ENCODE measurements around the gene SLC15A3. TPM values are rescaled to one million over a fixed set of nuclear protein-coding genes. Genes with fewer than 3 reads are reported as not detected.

The SLC15A3 gene
- total RNA-seq, 2 donors from 2014 or later = 2.0 to 6.2 TPM

DNA sequence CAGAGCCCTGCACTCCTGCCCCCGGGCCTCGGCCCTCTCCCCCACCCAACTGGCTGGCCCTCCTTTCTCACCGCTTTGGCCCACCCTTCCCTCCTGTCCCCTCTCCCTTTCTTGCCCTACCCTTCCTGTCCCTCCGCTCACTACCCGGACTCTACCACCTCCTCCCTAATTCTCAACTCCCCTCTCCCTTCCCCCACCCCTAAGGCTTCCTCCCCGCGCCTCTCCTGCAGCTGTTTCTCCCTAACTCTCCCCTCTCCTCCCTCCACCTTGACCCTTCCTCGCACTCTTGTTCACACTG, 421 bp downstream of the SLC15A3 start:
- ATAC-seq (no peak), DNase-seq (no peak)
- H3K4me1 ChIP-seq = no peaks in the 10 kb centered on the region
- H3K27me3 ChIP-seq = peaks cover 0 to 5% of the 10 kb centered on the region in 2 donors
- peak overlapping the region in 3 of 4 donors; percentile 62 to 80 (median 62) for H3K27ac ChIP-seq
- no peaks in the 10 kb centered on the region for H3K36me3 ChIP-seq (replicated peaks in 1 of 2; ENCODE audit: insufficient read depth in 1 of 2, low read depth in 2 of 2)
- TF ChIP-seq POLR2A (IDR thresholded peaks at IDR 0.05) = no peak
- TF ChIP-seq, protein P1, sequence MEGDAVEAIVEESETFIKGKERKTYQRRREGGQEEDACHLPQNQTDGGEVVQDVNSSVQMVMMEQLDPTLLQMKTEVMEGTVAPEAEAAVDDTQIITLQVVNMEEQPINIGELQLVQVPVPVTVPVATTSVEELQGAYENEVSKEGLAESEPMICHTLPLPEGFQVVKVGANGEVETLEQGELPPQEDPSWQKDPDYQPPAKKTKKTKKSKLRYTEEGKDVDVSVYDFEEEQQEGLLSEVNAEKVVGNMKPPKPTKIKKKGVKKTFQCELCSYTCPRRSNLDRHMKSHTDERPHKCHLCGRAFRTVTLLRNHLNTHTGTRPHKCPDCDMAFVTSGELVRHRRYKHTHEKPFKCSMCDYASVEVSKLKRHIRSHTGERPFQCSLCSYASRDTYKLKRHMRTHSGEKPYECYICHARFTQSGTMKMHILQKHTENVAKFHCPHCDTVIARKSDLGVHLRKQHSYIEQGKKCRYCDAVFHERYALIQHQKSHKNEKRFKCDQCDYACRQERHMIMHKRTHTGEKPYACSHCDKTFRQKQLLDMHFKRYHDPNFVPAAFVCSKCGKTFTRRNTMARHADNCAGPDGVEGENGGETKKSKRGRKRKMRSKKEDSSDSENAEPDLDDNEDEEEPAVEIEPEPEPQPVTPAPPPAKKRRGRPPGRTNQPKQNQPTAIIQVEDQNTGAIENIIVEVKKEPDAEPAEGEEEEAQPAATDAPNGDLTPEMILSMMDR (IDR thresholded peaks at IDR 0.05) = no peak
- no peak overlapping the region for H3K4me3 ChIP-seq
- intact Hi-C loops (cut with DNase I) = no loop called here
- WGBS, 2 donors = 32 to 47% methylated on average over 6 to 8 of the region's 8 CpGs
- no peaks in the 10 kb centered on the region for H3K9me3 ChIP-seq

DNA sequence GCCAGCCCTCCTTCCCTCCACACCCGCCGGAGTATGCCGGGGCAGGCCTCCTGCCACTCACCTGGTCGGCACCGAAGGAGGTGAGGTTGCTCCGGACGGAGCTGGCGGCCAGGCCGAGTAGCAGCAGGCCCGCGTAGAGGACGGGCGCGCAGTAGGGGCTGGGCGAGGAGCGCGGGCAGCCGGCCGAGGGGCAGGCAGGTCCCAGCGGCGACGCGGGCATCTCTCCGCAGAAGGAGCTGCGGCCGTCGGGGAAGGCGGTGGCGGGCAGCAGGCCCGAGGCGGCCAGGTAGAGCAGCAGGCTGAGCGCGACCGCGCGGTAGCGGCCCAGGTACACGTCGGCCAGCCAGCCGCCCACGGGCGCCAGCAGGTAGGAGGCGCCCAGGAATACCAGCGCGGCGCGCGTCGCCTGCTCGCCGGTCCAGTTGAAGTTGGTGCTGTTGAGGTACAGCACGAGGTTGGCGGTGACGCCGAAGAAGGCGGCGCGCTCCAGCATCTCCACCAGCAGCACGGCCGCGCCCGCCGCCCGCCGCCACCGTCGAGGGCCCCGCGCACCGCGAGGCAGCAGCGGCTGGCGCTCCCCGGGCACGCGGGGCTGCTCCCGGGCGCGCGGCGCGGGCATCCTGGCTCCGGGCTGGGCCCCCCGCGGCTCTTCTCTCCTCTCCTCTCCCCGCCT, 907 bp downstream of the SLC15A3 start:
- peaks cover 0 to 5% of the 10 kb centered on the region in 2 donors for H3K27me3 ChIP-seq
- no peak for ATAC-seq
- no peak for TF ChIP-seq POLR2A (IDR thresholded peaks at IDR 0.05)
- TF ChIP-seq, protein P1 (IDR thresholded peaks at IDR 0.05) = no peak
- H3K9me3 ChIP-seq = no peaks in the 10 kb centered on the region
- peak overlapping the region in 2 of 4 donors; percentile 62 to 80 for H3K27ac ChIP-seq
- no peak for DNase-seq
- no peaks in the 10 kb centered on the region for H3K4me1 ChIP-seq
- no peak overlapping the region for H3K4me3 ChIP-seq
- H3K36me3 ChIP-seq (replicated peaks in 1 of 2; ENCODE audit: insufficient read depth in 1 of 2, low read depth in 2 of 2) = no peaks in the 10 kb centered on the region
- intact Hi-C loops (cut with DNase I) = no loop called here
- WGBS, 2 donors = 21 to 31% methylated on average over 14 to 49 of the region's 86 CpGs

DNA sequence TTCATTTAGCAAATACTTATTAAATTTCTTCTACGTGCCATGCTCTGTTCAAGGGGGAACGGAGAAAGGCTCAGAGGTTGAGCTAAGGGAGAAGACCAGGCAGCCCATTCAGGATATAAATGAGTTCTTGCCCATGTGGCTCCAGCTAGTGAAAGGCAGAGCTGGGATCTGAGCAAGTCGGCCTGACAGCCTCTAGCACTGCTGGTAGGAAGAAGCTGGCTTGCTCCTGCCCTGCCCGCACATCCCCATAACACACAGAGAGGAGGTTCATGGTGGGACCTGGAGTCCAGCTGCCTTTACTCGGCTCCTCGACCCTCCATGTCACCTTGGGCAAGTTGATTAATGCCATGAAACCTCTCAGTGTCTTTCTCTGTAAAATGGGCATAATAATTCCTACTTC, 2.0 kb downstream of the SLC15A3 start:
- peaks cover 0 to 5% of the 10 kb centered on the region in 2 donors for H3K27me3 ChIP-seq
- no peak overlapping the region for H3K27ac ChIP-seq
- 70 to 83% methylated on average over 6 of the region's 6 CpGs for WGBS, 2 donors
- no peaks in the 10 kb centered on the region for H3K36me3 ChIP-seq (replicated peaks in 1 of 2; ENCODE audit: insufficient read depth in 1 of 2, low read depth in 2 of 2)
- TF ChIP-seq, protein P1 (IDR thresholded peaks at IDR 0.05) = no peak
- TF ChIP-seq POLR2A (IDR thresholded peaks at IDR 0.05) = no peak
- intact Hi-C loops (cut with DNase I) = no loop called here
- ATAC-seq (no peak), DNase-seq (no peak)
- H3K4me3 ChIP-seq = no peak overlapping the region
- H3K4me1 ChIP-seq = no peaks in the 10 kb centered on the region
- no peaks in the 10 kb centered on the region for H3K9me3 ChIP-seq

DNA sequence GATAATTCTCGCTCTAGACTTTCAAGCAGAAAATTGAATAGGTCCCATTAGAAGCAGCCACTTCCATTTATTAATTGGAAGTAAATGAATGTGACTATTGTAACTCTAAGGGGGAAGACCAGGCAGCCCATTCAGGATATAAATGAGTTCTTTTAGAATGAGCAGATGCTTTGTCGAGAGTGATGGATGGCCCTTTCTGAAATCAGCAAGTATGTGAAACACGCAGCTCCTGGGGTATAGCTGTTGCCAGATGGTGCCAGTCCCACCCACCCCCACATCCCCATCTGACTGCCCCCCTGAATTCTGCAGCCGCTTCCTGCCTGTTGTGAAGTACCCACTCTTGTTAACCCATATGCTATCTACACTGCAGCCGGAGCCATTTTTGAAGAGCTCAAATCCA, 3.7 kb downstream of the SLC15A3 start:
- no peak overlapping the region for H3K4me3 ChIP-seq
- no peaks in the 10 kb centered on the region for H3K4me1 ChIP-seq
- ATAC-seq = no peak
- no peak overlapping the region for H3K27ac ChIP-seq
- DNase-seq = no peak
- H3K36me3 ChIP-seq (replicated peaks in 1 of 2; ENCODE audit: insufficient read depth in 1 of 2, low read depth in 2 of 2) = no peaks in the 10 kb centered on the region
- intact Hi-C loops (cut with DNase I) = no loop called here
- no peaks in the 10 kb centered on the region for H3K9me3 ChIP-seq
- peaks cover 0 to 5% of the 10 kb centered on the region in 2 donors for H3K27me3 ChIP-seq
- no peak for TF ChIP-seq POLR2A (IDR thresholded peaks at IDR 0.05)
- TF ChIP-seq, protein P1 (IDR thresholded peaks at IDR 0.05) = no peak
- 47 to 55% methylated on average over 4 to 5 of the region's 5 CpGs for WGBS, 2 donors

DNA sequence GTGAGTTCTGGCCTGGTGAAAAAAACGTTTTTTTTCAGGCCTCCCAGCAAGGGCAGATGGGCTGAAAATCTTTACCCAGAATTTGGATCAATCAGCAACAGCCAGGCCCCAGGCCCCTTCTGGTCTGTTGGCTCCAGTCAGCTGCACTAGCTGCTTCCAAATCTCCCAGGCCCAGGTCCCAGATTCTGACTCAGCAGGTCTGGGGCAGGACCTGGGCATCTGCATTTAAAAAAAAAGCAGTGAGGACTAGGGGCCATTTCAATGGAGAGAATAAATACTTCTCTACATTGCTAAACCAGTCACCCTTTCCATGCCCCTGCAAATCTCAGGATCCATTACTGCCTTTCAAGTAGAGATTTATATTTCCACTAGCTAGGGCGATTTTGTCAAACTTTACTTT, 4.3 kb downstream of the SLC15A3 start:
- intact Hi-C loops (cut with DNase I) = no loop called here
- no peak for DNase-seq
- Histone ChIP-seq H3K27ac (no peak overlapping the region), H3K36me3 (replicated peaks in 1 of 2; ENCODE audit: insufficient read depth in 1 of 2, low read depth in 2 of 2) (no peaks in the 10 kb centered on the region), H3K4me3 (no peak overlapping the region), H3K4me1 (no peaks in the 10 kb centered on the region), H3K9me3 (no peaks in the 10 kb centered on the region), H3K27me3 (peaks cover 0 to 5% of the 10 kb centered on the region in 2 donors)
- TF ChIP-seq, protein P1 (IDR thresholded peaks at IDR 0.05) = no peak
- no peak for TF ChIP-seq POLR2A (IDR thresholded peaks at IDR 0.05)
- ATAC-seq = no peak
- 32 to 35% methylated on average over 2 of the region's 2 CpGs for WGBS, 2 donors
